ENCODE data around the gene SORT1. TPM values are rescaled to one million over a fixed set of nuclear protein-coding genes. Genes with fewer than 3 reads are reported as not detected.
A peak's percentile ranks its signal among the peaks of the same experiment; 100 is the strongest.
"Not testable (repeated sequence)": the region's sequence is repeated elsewhere in the genome, so short reads cannot be mapped to it uniquely, and the experiment has no call there.

The SORT1 gene
- total RNA-seq, 3 donors from 2014 or later: 89.8 to 109 (median 107) TPM

GRCh38 chr1:109306832-109307273, 90.9 kb downstream of the SORT1 start, which contains the start of gene MYBPHL:
Gene MYBPHL (minus strand): TSS chr1:109307011. CDS start chr1:109306991, 20 bp downstream.
- H3K4me1 ChIP-seq (ENCODE audit: low read depth): no peaks in the 10 kb centered on the region
- TF ChIP-seq CTCF (IDR thresholded peaks at IDR 0.05): no peak
- DNase-seq (no peak), ATAC-seq (peak; percentile 12)
- intact Hi-C loops (cut with DNase I, micrococcal nuclease): no loop called here
- H3K36me3 ChIP-seq (ENCODE audit: low read depth): no peaks in the 10 kb centered on the region
- no peaks in the 10 kb centered on the region for H3K9me3 ChIP-seq
- H3K4me3 ChIP-seq: no peak within 1 kb of the TSS

GRCh38 chr1:109305991-109306390, 91.7 kb downstream of the SORT1 start:
- H3K4me3 ChIP-seq; H3K9me3 ChIP-seq; H3K4me1 ChIP-seq (ENCODE audit: low read depth); DNase-seq; H3K36me3 ChIP-seq (ENCODE audit: low read depth); intact Hi-C loops (cut with DNase I, micrococcal nuclease); ATAC-seq: not testable (repeated sequence)

- no peaks in the 10 kb centered on the region for H3K4me1 ChIP-seq (ENCODE audit: low read depth)
- DNase-seq (no peak), ATAC-seq (no peak)
- no peaks in the 10 kb centered on the region for H3K9me3 ChIP-seq
- intact Hi-C loops (cut with DNase I, micrococcal nuclease): no loop called here
- no peaks in the 10 kb centered on the region for H3K36me3 ChIP-seq (ENCODE audit: low read depth)
- H3K4me3 ChIP-seq: no peak overlapping the region
- TF ChIP-seq CTCF (IDR thresholded peaks at IDR 0.05): no peak
Observed at GRCh38 chr1:109304226-109304920, 93.3 kb downstream of the SORT1 start.

GRCh38 chr1:109301874-109302273, 95.8 kb downstream of the SORT1 start:
- DNase-seq (no peak), ATAC-seq (no peak)
- Histone ChIP-seq H3K4me3 (no peak overlapping the region), H3K36me3 (ENCODE audit: low read depth) (no peaks in the 10 kb centered on the region), H3K4me1 (ENCODE audit: low read depth) (no peaks in the 10 kb centered on the region), H3K9me3 (no peaks in the 10 kb centered on the region)
- TF ChIP-seq CTCF (IDR thresholded peaks at IDR 0.05): no peak
- intact Hi-C loops (cut with DNase I, micrococcal nuclease): no loop called here

- Histone ChIP-seq H3K4me3 (no peak overlapping the region), H3K36me3 (ENCODE audit: low read depth) (no peaks in the 10 kb centered on the region), H3K4me1 (ENCODE audit: low read depth) (no peaks in the 10 kb centered on the region), H3K9me3 (no peaks in the 10 kb centered on the region)
- ATAC-seq: no peak
- intact Hi-C loops (cut with DNase I, micrococcal nuclease): no loop called here
- no peak for TF ChIP-seq CTCF (IDR thresholded peaks at IDR 0.05)
- no peak for DNase-seq
Observed at GRCh38 chr1:109300650-109301151, 97.0 kb downstream of the SORT1 start.

- no peak for TF ChIP-seq CTCF (IDR thresholded peaks at IDR 0.05)
- intact Hi-C loops (cut with DNase I, micrococcal nuclease): no loop called here
- no peak overlapping the region for H3K4me3 ChIP-seq
- DNase-seq (no peak), ATAC-seq (no peak)
- no peaks in the 10 kb centered on the region for H3K36me3 ChIP-seq (ENCODE audit: low read depth)
- no peaks in the 10 kb centered on the region for H3K4me1 ChIP-seq (ENCODE audit: low read depth)
- no peaks in the 10 kb centered on the region for H3K9me3 ChIP-seq
Observed at GRCh38 chr1:109299558-109300343, 98.0 kb downstream of the SORT1 start.
